NCI-H2107 treated with DMSO at 0.1 percent for 48 hours (cell line): ENCODE measurements around the gene KNDC1.
"Not testable (repeated sequence)": the region's sequence is repeated elsewhere in the genome, so short reads cannot be mapped to it uniquely, and the experiment has no call there.

Experiments
- DNase-seq: peaks from one replicate; lab custom pipeline; 2025; ENCODE audit not compliant: unreplicated experiment; lab: John Stamatoyannopoulos, UW

KNDC1 gene

GRCh38 chr10:133139551-133140065 is 20.4 kb upstream of the KNDC1 start:
- no peak for DNase-seq

GRCh38 chr10:133140417-133141143 is 19.4 kb upstream of the KNDC1 start:
- DNase-seq, result no peak

- no peak for DNase-seq
Measured at GRCh38 chr10:133141144-133141957, 18.7 kb upstream of the KNDC1 start.

- DNase-seq, result no peak
Measured at GRCh38 chr10:133141958-133142340, 18.1 kb upstream of the KNDC1 start.

DNA sequence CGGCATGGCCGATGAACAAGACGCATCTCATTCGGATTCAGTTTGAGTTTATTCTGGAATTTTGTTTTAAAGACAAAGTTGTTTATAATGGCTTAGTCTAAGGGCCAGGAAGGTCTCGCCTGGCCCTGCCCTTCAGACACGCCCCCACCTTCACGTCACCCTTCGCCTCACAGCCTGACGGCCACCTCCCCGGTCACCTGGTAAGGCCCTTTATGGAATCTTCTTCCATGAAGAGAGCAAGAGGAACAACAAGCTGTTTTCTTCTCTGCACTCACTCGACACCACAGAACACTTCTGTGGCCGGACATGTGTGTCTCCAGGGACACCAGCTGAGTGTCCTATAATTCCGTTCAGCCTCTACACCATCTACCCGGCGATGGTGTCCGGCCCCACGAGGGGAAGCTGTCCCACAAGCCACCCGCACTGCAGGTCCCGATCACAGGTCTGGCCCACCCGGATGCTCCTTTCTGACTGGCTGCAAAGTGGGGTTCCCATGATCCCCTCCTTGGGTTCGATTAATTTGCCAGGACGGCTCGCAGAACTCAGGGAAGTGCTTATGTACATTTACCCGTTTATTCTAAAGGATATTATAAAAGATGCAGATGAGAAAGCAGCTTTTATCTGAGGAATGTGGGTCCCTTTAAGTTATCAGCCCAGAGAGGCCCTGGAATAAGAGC is 17.4 kb upstream of the KNDC1 start:
- no peak for DNase-seq

GRCh38 chr10:133143200-133143533 is 16.9 kb upstream of the KNDC1 start:
- no peak for DNase-seq

GRCh38 chr10:133143546-133143945 is 16.5 kb upstream of the KNDC1 start:
- no peak for DNase-seq

GRCh38 chr10:133144771-133145170 is 15.2 kb upstream of the KNDC1 start:
- no peak for DNase-seq

- DNase-seq, result no peak
Measured at GRCh38 chr10:133150226-133150625, 9.8 kb upstream of the KNDC1 start.

- DNase-seq, result no peak
Measured at GRCh38 chr10:133150656-133151055, 9.4 kb upstream of the KNDC1 start.

- not testable (repeated sequence) for DNase-seq
Measured at GRCh38 chr10:133151071-133151470, 8.9 kb upstream of the KNDC1 start.

DNA sequence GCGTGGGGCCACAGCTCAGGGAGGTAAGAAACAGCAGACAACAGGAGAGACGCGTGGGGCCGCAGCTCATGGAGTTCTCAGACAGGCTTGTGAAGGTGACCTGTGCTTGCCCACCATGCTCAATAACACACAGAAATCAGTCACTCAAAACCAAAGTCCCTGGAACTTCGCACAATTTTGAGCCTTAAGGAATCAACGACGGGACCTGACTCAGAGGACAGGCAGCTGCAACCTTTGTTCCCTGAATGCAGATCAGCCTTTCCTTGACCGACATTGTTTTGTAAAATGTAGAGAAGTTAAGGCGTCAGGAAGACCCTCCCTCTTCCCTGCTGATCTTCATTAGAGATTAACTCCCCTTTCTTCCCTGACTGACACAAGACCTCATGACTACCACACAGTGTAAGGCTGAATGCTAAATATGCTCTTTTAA is 8.5 kb upstream of the KNDC1 start:
- DNase-seq, result no peak

DNA sequence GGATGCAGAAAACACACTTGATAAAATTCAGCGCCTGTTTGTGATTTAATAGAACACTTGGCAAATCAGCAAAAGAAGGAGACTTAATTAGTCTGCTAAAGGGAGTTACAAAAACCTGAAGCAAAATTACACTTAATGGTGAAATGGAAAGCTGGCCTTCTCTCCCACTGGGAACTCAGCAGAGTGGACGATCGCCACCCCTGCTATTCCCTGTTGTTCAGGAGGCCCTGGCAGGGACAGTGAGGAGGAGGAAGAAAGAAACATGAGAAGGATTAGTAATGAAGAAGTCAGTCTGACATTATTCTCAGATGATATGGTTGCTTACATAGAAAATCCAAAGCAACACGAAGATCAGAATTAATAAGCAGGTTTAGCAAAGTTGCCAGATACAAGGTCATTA is 5.6 kb upstream of the KNDC1 start:
- DNase-seq, result no peak

GRCh38 chr10:133154996-133155778 is 4.8 kb upstream of the KNDC1 start:
- no peak for DNase-seq

- no peak for DNase-seq
Measured at GRCh38 chr10:133156674-133157579, 3.1 kb upstream of the KNDC1 start.

DNA sequence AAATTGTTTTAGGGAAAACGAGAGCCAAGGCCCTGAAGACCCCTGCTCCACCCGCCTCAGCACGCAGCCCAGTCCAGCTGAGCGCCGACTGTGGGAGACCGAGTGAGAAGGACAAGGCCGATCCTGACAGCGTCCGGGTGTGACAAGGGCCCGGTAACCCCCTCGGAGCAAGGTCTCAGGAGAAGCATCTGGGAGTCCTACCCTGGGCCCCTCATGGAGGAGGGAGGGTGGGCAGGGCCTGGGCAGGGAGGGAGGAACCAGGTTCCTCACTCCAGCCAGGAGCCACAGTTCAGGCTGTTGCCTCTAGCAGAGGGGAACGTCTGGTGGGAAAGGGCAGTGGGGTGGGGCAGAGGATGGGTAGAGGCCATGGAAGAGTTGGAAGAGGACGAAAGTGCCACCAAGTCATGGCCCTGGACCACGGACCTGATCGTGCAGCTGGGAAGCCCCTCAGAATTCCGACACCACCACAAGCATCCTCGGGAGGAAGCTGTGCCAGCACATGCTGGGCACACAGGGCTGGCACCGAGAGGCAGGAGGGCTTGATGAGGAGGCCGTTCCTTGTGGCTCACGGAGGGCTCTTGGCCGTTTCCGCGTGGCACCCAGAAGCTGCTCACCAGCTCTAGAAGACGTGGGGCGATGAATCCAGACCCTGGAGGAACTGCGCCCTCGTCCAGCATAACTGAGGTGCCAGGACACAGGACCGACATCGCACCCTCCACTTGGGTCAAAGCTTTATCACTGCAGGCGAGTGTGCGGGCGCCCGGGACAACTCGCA is 2.2 kb upstream of the KNDC1 start:
- DNase-seq, result no peak

- no peak for DNase-seq
Measured at GRCh38 chr10:133158437-133158755, 1.6 kb upstream of the KNDC1 start.

DNA sequence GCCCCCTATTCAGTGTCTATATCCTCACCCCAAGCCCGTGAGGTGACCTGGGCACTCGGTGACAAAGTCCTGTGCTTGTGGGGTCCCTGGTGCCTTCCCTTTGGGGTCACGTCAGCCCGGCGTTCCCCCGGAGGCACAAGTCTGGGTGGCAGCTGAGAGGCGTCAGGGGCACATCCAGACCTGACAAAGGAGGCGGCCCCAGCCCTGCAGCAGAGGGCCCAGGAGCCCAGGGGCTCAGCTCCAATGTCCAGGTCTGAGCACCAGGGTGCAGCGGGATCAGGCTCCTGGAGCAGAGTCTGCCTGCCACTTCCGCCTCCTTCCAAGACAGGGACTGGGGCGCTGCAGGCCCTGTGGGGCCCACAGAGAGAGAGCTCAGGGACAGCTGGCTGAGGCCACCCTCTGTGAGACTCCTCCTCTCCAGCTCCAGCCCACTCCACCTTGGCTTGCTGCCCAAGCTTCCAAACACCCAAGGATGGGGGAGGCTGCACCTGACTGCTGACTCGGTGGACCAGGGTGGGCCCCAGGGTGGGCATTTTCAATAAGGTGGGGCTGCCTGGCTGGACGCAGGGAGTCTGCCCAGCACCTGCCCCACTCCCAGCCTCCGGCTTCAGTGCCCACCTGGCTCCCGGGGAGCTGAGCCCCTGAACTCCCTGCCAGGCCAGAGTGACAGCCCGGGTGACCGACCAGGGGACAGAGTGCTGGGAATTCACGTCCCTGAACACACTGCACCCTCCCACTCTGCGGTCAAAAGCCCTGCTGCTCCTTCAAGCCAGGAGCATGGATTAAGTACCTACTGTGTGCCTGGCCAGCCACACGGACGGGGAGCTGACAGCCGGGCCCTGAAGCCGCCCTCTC is 1.0 kb upstream of the KNDC1 start:
- DNase-seq, result no peak

DNA sequence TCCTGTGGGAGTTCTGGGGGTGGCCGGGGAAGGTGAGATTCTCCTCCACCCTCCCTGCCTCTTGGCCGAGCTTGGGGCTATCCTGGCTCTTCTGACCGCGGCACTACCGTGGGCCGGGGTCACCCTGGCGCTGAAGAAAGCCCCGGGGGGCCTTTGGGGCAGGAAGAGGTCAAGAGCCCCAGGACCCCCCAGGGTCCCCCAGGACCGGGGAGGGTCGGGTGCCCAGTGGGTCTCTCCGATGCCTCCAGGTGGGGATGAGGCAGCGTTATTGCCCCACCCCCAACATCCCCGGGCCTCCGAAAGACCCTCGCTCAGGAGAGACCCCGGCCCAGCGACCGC is 439 bp upstream of the KNDC1 start:
- no peak for DNase-seq
